BE2C (cell line): Measurements from ENCODE around the gene DTL.

Experiments used
- DNase-seq: peaks from one replicate; pipeline ENCODE4 v3.0.0-alpha.2; 2020
- H3K27me3 ChIP-seq: fragments of 250-450 bp; sonication (Bioruptor Pico); 2 replicates; pipeline ENCODE4 v1.5.1; 2020; ENCODE audit warnings: mild to moderate bottlenecking
- H3K36me3 ChIP-seq: fragments of 250-450 bp; sonication (Bioruptor Pico); 2 replicates; pipeline ENCODE4 v1.5.1; 2020; ENCODE audit warnings: mild to moderate bottlenecking
- H3K4me1 ChIP-seq: fragments of 250-450 bp; sonication (Bioruptor Pico); 2 replicates; pipeline ENCODE4 v1.5.1; 2020
- H3K4me3 ChIP-seq: 2 replicates; pipeline ENCODE4 v1.5.1; 2011; ENCODE audit warnings: low read depth, low read length
- H3K9me3 ChIP-seq: fragments of 250-450 bp; sonication (Bioruptor Pico); 2 replicates; pipeline ENCODE4 v1.5.1; 2020
- CTCF ChIP-seq: IDR thresholded peaks from 2 replicates; pipeline ENCODE4 v1.5.1; 2012; ENCODE audit warnings: mild to moderate bottlenecking, low read depth, low read length

Gene DTL

DNA sequence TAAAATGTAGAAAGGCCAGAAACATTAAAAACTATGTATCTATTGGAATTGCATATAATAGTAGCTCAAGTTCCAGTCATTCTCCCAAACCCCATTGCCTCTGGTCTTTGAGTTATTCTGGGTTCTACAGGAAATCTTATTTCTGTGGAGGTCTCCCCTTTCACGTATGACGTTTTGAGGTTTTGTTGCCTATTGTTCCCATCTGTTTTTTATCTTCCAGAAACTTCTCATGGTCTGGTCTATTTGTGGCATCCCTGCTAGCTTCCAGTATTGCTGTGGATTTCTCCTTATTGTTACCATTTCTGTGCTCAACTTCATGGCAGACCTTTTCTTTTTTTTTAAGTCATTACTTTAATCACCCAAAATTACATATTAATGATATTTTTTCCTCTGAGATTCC lies 43.3 kb downstream of the DTL start:
- H3K27me3 ChIP-seq: no peaks in the 10 kb centered on the region
- peaks cover 78% of the 10 kb centered on the region for H3K36me3 ChIP-seq
- TF ChIP-seq CTCF: no peak
- no peaks in the 10 kb centered on the region for H3K4me1 ChIP-seq
- H3K9me3 ChIP-seq: no peaks in the 10 kb centered on the region
- no peak for DNase-seq
- H3K4me3 ChIP-seq: no peak overlapping the region

DNA sequence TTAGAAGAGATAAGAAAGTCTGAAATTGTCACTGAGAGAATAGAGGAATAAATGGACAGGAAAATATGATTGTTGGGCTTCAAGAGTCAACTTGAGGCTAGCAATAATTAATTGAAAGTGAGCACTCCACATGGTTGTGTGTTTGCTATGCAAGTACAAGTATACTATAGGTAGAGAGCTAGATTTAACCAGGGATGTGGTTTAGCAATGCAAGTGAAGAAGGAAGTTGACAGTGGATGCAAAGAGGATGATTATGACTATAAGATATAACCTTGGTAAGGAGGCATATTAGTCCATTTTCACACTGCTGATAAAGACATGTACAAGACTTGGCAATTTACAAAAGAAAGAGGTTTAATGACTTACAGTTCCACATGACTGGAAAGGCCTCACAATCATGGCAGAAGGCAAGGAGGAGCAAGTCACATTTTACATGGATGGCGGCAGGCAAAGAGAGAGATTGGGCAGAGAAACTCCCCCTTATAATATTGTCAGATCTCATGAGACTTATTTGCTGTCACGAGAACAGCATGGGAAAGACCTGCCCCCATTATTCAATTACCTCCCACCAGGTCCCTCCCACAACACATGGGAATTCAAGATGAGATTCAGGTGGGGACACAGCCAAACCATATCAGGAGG lies 47.3 kb downstream of the DTL start:
- Histone ChIP-seq H3K36me3 (peaks cover 84% of the 10 kb centered on the region), H3K4me3 (no peak overlapping the region), H3K27me3 (no peaks in the 10 kb centered on the region), H3K9me3 (no peaks in the 10 kb centered on the region), H3K4me1 (no peaks in the 10 kb centered on the region)
- no peak for DNase-seq
- TF ChIP-seq CTCF: no peak

- H3K36me3 ChIP-seq: peaks cover 86% of the 10 kb centered on the region
- TF ChIP-seq CTCF: no peak
- H3K9me3 ChIP-seq: no peaks in the 10 kb centered on the region
- no peak for DNase-seq
- no peaks in the 10 kb centered on the region for H3K27me3 ChIP-seq
- no peaks in the 10 kb centered on the region for H3K4me1 ChIP-seq
- no peak overlapping the region for H3K4me3 ChIP-seq
These were observed 54.1 kb downstream of the DTL start for GRCh38 chr1:212089560-212090163.

DNA sequence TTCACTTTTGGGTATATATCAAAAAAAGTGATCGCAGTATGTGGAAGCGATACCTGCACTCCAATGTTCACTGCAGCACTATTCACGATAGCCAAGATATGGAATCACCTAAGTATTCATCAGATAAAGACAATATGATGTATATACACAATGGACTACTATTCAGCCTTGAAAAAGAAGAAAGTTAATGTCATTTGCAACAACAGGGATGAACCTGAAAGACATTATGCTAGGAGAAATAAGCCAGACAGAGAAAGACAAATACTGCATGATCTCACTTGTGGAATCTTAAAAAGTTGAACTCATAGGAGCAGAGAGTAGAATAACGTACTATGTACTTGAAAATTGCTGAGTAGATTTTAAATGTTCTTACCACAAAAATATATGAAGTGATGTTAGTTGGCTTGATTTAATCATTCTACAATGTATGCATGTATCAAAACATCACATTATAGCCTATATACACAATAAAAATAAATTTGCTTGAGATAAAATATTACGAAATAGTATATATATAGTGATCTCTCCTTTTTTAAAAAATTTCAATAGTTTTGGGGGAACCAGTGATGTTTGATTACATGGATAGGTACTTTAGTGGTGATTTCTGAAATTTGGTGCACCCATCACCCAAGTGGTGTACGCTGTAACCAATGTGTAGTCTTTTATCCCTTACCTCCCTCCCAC lies 56.0 kb downstream of the DTL start:
- no peaks in the 10 kb centered on the region for H3K27me3 ChIP-seq
- peaks cover 84% of the 10 kb centered on the region for H3K36me3 ChIP-seq
- no peaks in the 10 kb centered on the region for H3K9me3 ChIP-seq
- no peaks in the 10 kb centered on the region for H3K4me1 ChIP-seq
- TF ChIP-seq CTCF: no peak
- no peak for DNase-seq
- no peak overlapping the region for H3K4me3 ChIP-seq

GRCh38 chr1:212097360-212097759 lies 61.8 kb downstream of the DTL start:
- peaks cover 78% of the 10 kb centered on the region for H3K36me3 ChIP-seq

More at GRCh38 chr1:212097360-212097759, 61.8 kb downstream of the DTL start:
- no peaks in the 10 kb centered on the region for H3K27me3 ChIP-seq
- H3K4me3 ChIP-seq: no peak overlapping the region
- H3K4me1 ChIP-seq: peaks cover 8% of the 10 kb centered on the region; the same call in 1 of the 2 replicates
- no peaks in the 10 kb centered on the region for H3K9me3 ChIP-seq
- DNase-seq: no peak
- no peak for TF ChIP-seq CTCF
